ENCODE data around the gene ANO4.

- TF ChIP-seq ZNF362 (tag by site-specific recombination; IDR thresholded peaks at IDR 0.05) = no peak
- TF ChIP-seq ZNF639 (tag by site-specific recombination; IDR thresholded peaks at IDR 0.05) = no peak
- TF ChIP-seq ZNF530 (tag by site-specific recombination; IDR thresholded peaks at IDR 0.05; ENCODE audit: low read depth) = no peak
- no peak for TF ChIP-seq PBX3 (CRISPR knock-in tag; IDR thresholded peaks at IDR 0.05)
- no peak for TF ChIP-seq ZBTB44 (tag by site-specific recombination; IDR thresholded peaks at IDR 0.05)
- no peak for TF ChIP-seq CTCF (tag by site-specific recombination; IDR thresholded peaks at IDR 0.05)
- no peak for TF ChIP-seq ZNF785 (tag by site-specific recombination; IDR thresholded peaks at IDR 0.05)
- no peak for TF ChIP-seq ZNF335 (tag by site-specific recombination; conservative IDR thresholded peaks at IDR 0.05)
- no peak for TF ChIP-seq ZNF423 (tag by site-specific recombination; IDR thresholded peaks at IDR 0.05)
- TF ChIP-seq SP2 (tag by site-specific recombination; IDR thresholded peaks at IDR 0.05) = no peak
- no peak for TF ChIP-seq ZXDB (tag by site-specific recombination; IDR thresholded peaks at IDR 0.05)
- TF ChIP-seq ZNF354C (tag by site-specific recombination; IDR thresholded peaks at IDR 0.05; ENCODE audit: borderline replicate concordance, low read depth) = no peak
Observed at GRCh38 chr12:100798286-100799160, 3.9 kb downstream of the ANO4 start.

Data from HEK293 (cell line).